Epithelial cell of esophagus (primary cell): ENCODE measurements around the gene PPP6R1.

Experiments used
- DNase-seq: peaks from one replicate; pipeline ENCODE4 v3.0.0; 2010; ENCODE audit warnings: low read depth
- H3K4me3 ChIP-seq: 2 replicates; pipeline ENCODE4 v1.5.1; 2011; ENCODE audit warnings: mild to moderate bottlenecking, low read length, control low read depth
- TF ChIP-seq, protein P1 (sequence below): IDR thresholded peaks from 2 replicates; pipeline ENCODE4 v1.5.1; 2011; ENCODE audit warnings: low read depth, mild to moderate bottlenecking, low read length, control low read depth, inconsistent platforms; ENCODE audit not compliant: insufficient read depth; ENCODE audit errors: missing control alignments

The PPP6R1 gene

DNA sequence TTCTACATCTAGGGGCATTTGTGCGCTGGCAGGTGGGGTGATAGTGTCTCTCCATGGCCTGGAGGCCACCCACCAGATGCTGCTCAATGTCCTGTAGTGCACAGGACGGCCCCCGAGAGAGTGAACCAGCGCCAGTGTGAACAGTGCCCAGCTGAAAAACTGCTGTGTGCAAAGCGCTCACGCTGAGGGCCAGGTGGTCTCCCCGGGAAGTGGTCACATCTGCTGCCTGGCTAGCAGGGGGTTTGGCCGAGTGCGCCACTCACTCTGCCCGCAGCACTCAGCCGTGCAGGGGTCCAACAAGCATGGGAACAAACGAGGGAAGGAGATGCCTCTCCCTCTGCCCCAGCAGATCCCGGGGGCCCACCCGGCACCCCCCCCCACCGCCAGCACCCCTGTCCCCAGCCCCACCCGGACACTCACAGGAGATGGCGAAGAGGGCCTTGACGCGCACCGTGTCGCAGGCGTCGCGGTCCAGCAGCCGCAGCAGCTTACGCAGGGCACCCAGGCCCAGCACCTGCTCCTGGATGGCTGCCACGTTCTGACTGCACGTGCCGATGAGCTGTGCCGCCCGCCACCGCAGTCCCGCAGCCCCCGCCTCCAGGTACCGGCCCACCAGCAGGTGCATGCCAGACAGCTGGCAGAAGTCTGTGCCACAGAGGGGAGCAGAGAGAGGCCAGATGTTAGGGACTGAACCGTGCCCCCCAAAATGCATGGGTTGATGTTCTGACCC lies 15.3 kb upstream of the PPP6R1 start:
- DNase-seq = no peak
- no peak overlapping the region for H3K4me3 ChIP-seq
- TF ChIP-seq, protein P1, sequence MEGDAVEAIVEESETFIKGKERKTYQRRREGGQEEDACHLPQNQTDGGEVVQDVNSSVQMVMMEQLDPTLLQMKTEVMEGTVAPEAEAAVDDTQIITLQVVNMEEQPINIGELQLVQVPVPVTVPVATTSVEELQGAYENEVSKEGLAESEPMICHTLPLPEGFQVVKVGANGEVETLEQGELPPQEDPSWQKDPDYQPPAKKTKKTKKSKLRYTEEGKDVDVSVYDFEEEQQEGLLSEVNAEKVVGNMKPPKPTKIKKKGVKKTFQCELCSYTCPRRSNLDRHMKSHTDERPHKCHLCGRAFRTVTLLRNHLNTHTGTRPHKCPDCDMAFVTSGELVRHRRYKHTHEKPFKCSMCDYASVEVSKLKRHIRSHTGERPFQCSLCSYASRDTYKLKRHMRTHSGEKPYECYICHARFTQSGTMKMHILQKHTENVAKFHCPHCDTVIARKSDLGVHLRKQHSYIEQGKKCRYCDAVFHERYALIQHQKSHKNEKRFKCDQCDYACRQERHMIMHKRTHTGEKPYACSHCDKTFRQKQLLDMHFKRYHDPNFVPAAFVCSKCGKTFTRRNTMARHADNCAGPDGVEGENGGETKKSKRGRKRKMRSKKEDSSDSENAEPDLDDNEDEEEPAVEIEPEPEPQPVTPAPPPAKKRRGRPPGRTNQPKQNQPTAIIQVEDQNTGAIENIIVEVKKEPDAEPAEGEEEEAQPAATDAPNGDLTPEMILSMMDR = no peak

- TF ChIP-seq, protein P1 = no peak
- H3K4me3 ChIP-seq = no peak overlapping the region
- DNase-seq = no peak
These were observed 13.3 kb upstream of the PPP6R1 start for GRCh38 chr19:55272142-55272541.

DNA sequence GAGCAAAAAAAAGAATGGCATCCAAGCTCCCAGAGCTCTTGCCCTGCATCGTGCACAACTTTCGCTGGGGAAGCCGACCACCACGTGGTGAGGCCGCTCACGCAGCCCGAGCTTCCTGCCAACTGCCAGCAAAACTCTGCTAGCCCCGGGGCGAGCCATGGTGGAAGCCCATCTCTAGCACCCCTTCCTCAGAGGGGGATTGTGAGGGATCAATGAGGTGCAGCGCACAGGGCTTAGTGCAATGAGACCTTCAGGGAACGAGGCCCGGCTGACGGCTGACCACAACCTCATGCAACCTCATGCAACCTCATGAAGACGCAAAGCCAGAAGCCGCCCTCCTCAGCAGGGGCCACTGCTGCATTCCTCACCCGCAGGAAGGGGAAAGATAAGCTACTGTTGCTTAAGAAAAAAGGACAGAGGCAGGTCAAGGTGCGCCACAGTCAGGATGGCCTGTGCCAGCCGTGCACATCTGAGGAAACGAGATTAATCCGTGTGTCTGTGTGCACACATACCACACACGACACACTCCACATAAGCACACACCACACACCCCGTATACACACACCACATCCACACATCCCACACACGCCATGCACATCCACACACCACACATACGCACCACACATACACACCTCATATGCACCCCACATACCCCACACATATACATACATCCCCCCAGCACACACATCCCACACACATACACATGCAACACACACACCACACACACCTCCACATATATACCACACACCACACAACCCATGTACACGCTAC lies 11.5 kb upstream of the PPP6R1 start:
- no peak overlapping the region for H3K4me3 ChIP-seq
- DNase-seq = no peak
- TF ChIP-seq, protein P1 = no peak

DNA sequence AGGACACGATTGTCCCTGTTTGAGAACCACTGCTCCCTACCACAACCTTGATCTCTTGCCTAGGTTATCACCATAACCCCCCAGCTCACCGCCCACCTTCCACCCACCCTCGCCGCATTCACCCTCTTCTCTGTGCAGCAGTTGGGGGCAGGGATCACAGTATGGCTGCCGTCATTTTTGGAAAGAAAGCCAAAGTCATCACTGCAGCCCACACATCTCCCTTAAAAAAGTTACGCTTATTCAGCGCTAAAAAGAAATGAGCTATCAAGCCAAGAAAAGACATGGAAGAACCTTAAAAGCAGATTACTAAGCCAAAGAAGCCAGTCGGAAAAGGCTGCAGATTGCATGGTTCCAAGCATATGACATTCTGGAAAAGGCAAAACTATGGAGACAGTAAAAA lies 10.5 kb upstream of the PPP6R1 start:
- H3K4me3 ChIP-seq = no peak overlapping the region
- DNase-seq = no peak
- TF ChIP-seq, protein P1 = no peak

GRCh38 chr19:55266840-55267239 lies 8.0 kb upstream of the PPP6R1 start:
- H3K4me3 ChIP-seq = no peak overlapping the region
- DNase-seq = no peak
- TF ChIP-seq, protein P1 = no peak

GRCh38 chr19:55266404-55266803 lies 7.6 kb upstream of the PPP6R1 start:
- H3K4me3 ChIP-seq = no peak overlapping the region
- TF ChIP-seq, protein P1 = no peak

More at GRCh38 chr19:55266404-55266803, 7.6 kb upstream of the PPP6R1 start:
- DNase-seq = no peak
